IMR-90 (cell line): Measurements from ENCODE around the gene NAP1L5.

Experiments
- BHLHE40 ChIP-seq: fragments of 150-350 bp; IDR thresholded peaks from 2 replicates; pipeline ENCODE4 v1.6.1; 2016; ENCODE audit warnings: mild to moderate bottlenecking, low read depth, low read length
- CEBPB ChIP-seq: IDR thresholded peaks from 2 replicates; pipeline ENCODE4 v1.6.1; 2012; ENCODE audit warnings: low read depth, low read length, improper control_type of control experiment
- CTCF ChIP-seq: conservative IDR thresholded peaks from 2 replicates; pipeline ENCODE4 v1.5.1; 2012; ENCODE audit warnings: mild to moderate bottlenecking, low read depth, low read length, improper control_type of control experiment
- MAFK ChIP-seq: IDR thresholded peaks from 2 replicates; pipeline ENCODE4 v1.6.1; 2012; ENCODE audit warnings: low read depth, low read length, improper control_type of control experiment
- MXI1 ChIP-seq: IDR thresholded peaks from 2 replicates; pipeline ENCODE4 v1.6.1; 2012; ENCODE audit warnings: low read depth, mild to moderate bottlenecking, low read length, moderate library complexity, borderline replicate concordance
- POLR2A ChIP-seq: IDR thresholded peaks from 2 replicates; pipeline ENCODE4 v1.6.1; 2012; ENCODE audit warnings: mild to moderate bottlenecking, low read depth, low read length
- RAD21 ChIP-seq: IDR thresholded peaks from 2 replicates; pipeline ENCODE4 v1.6.1; 2012; ENCODE audit warnings: low read length, improper control_type of control experiment
- RFX5 ChIP-seq: IDR thresholded peaks from 2 replicates; pipeline ENCODE4 v1.8.0; 2012; ENCODE audit warnings: low read depth, mild to moderate bottlenecking, low read length, moderate library complexity
- SMC3 ChIP-seq: fragments of 150-350 bp; IDR thresholded peaks from 2 replicates; pipeline ENCODE4 v1.6.1; 2016; ENCODE audit warnings: low read depth, mild to moderate bottlenecking, antibody characterized with exemption, low read length, moderate library complexity
- USF2 ChIP-seq: fragments of 150-350 bp; IDR thresholded peaks from 2 replicates; pipeline ENCODE4 v1.6.1; 2017; ENCODE audit warnings: mild to moderate bottlenecking, antibody characterized with exemption, low read length, low read depth

GRCh38 chr4:88661739-88662138, 35.9 kb downstream of the NAP1L5 start:
- TF ChIP-seq MXI1 = no peak
- TF ChIP-seq POLR2A = no peak
- no peak for TF ChIP-seq CTCF
- no peak for TF ChIP-seq USF2
- TF ChIP-seq BHLHE40 = no peak
- no peak for TF ChIP-seq RAD21
- no peak for TF ChIP-seq MAFK
- peak; percentile 52 for TF ChIP-seq CEBPB
- no peak for TF ChIP-seq SMC3
- TF ChIP-seq RFX5 = no peak
